ENCODE measurements around the gene ASAP3.

DNA sequence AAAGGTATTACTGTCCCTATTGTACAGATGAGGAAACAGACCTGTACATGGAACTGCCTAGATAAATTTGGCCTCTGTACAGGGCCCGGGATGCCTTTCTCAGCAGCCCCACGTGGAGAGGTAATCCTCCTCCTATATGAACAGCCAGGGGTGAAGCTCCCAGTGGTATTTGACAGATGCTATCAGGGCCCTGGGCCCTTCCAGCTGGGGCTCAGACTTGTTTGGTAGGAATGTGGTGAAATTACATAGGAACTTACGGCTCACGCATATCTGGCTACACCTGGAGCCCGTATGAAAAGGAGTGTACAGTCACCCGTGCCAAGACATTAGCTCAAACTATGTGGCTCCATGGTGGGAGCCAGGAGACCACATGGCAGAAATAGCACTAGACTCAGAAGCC lies 34.7 kb downstream of the ASAP3 start:
- TF ChIP-seq CTCF (conservative IDR thresholded peaks at IDR 0.05) (no peak), ZFX (IDR thresholded peaks at IDR 0.05) (no peak)
